ENCODE data around the gene VPS45.

DNA sequence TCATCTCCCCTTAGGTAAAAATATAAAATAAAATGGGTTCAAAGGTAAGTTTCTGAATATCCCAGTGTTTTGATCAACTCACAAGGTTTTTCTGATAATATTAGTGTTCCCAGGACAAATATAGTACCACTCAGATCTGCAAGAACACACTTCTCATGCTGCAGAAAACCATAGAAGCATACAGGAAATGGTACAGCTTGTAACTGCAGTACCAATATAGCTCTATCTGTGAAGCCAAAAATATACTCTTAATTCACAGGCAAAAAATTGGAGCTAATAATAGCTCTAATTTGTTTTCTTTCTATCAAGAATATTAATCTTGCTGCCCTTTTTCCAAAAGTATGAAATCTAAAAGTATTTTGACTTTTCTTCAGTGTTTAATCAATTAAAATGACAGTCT, 13.2 kb downstream of the VPS45 start:
- TF ChIP-seq EZH2 (IDR thresholded peaks at IDR 0.05; ENCODE audit: low read length) = no peak
- TF ChIP-seq, protein P1, sequence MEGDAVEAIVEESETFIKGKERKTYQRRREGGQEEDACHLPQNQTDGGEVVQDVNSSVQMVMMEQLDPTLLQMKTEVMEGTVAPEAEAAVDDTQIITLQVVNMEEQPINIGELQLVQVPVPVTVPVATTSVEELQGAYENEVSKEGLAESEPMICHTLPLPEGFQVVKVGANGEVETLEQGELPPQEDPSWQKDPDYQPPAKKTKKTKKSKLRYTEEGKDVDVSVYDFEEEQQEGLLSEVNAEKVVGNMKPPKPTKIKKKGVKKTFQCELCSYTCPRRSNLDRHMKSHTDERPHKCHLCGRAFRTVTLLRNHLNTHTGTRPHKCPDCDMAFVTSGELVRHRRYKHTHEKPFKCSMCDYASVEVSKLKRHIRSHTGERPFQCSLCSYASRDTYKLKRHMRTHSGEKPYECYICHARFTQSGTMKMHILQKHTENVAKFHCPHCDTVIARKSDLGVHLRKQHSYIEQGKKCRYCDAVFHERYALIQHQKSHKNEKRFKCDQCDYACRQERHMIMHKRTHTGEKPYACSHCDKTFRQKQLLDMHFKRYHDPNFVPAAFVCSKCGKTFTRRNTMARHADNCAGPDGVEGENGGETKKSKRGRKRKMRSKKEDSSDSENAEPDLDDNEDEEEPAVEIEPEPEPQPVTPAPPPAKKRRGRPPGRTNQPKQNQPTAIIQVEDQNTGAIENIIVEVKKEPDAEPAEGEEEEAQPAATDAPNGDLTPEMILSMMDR (optimal IDR thresholded peaks at IDR 0.05 in 1 of 3, IDR thresholded peaks at IDR 0.05 in 1 of 3, conservative IDR thresholded peaks at IDR 0.05 in 1 of 3; ENCODE audit: extremely low read depth in 1 of 3, insufficient read depth in 2 of 3, low read length in 3 of 3) = no peak
